K562 (cell line): Measurements from ENCODE around the gene TDG. TPM values are rescaled to one million over a fixed set of nuclear protein-coding genes. Genes with fewer than 3 reads are reported as not detected.
A peak's percentile ranks its signal among the peaks of the same experiment; 100 is the strongest.

Experiments used
- ATAC-seq: fragments of 200-7000 bp; cut with Tn5 transposase; 3 replicates; pipeline ENCODE4 v1.9.1; 2020; ENCODE audit warnings: moderate library complexity
- BruUV-seq: library from RNA; stranded (reverse); fragments of 400-500 nt; replicated peaks from 2 replicates; lab custom pipeline; 2021; lab: Mats Ljungman, UMichigan
- CTCF ChIA-PET: fragments of 300-600 bp; formaldehyde crosslinking; extraction: SDS; loops from one replicate; lab custom pipeline; 2021; ENCODE audit warnings: low intra/inter-chr PET ratio; lab: Yijun Ruan, JAX
- POLR2A ChIA-PET: fragments of 300-600, 350-650 bp; sonication (Branson Sonifier 250); formaldehyde crosslinking; extraction: SDS; loops from one replicate; lab custom pipeline; 2021; ENCODE audit warnings: antibody characterized with exemption, inconsistent platforms; lab: Yijun Ruan, JAX
- DNase-seq, 4 experiments: peaks; one replicate each; pipeline versions ENCODE4 v3.0.0 to v3.0.0-alpha.2; 2011 to 2018; ENCODE audit warnings: low spot score in 3 of 4, mixed read lengths in 3 of 4; ENCODE audit errors: extremely low read depth in 1 of 4
- FAIRE-seq: peaks from 2 replicates; lab custom pipeline; 2011; peaks lifted over from hg19 to GRCh38; lab: Jason Lieb, UNC
- H2AFZ ChIP-seq: 2 replicates; pipeline ENCODE4 v1.6.0; 2011; ENCODE audit warnings: low read depth, low read length, control low read depth, inconsistent platforms
- H3K27ac ChIP-seq: fragments of 200-600 bp; 3 replicates; pipeline ENCODE4 v1.8.0; 2011; ENCODE audit warnings: low read depth, mild to moderate bottlenecking, control low read depth, inconsistent platforms, low read length, moderate library complexity, mixed read lengths; ENCODE audit errors: extremely low read depth
- H3K27me3 ChIP-seq, 2 experiments: fragments of 300-600 bp in 1 of 2; 2 replicates in 1 of 2; 3 replicates in 1 of 2; pipeline versions ENCODE4 v1.6.0 to v1.8.0; 2011; ENCODE audit warnings: inconsistent platforms in 2 of 2, low read length in 2 of 2, mild to moderate bottlenecking in 1 of 2, mixed read lengths in 1 of 2, moderate library complexity in 1 of 2; ENCODE audit not compliant: control insufficient read depth in 2 of 2, insufficient read depth in 2 of 2
- H3K36me3 ChIP-seq: fragments of 300-600 bp; 3 replicates; pipeline ENCODE4 v1.8.0; 2011; ENCODE audit warnings: mild to moderate bottlenecking, low read length, inconsistent platforms; ENCODE audit not compliant: control insufficient read depth, insufficient read depth
- H3K4me1 ChIP-seq, 2 experiments: fragments of 200-600 bp in 1 of 2; replicated peaks in 1 of 2; 2 replicates in 1 of 2; 3 replicates in 1 of 2; pipeline versions ENCODE4 v1.5.1 to v1.8.0; 2011; ENCODE audit warnings: inconsistent platforms in 2 of 2, low read length in 2 of 2, mild to moderate bottlenecking in 1 of 2, mixed read lengths in 1 of 2, moderate library complexity in 1 of 2; ENCODE audit not compliant: control insufficient read depth in 2 of 2, insufficient read depth in 2 of 2
- H3K4me2 ChIP-seq: 2 replicates; pipeline ENCODE4 v1.6.1; 2011; ENCODE audit warnings: low read length, control low read depth, inconsistent platforms, mixed read lengths; ENCODE audit not compliant: insufficient read depth
- H3K4me3 ChIP-seq: fragments of 200-600 bp; sonication (generic), shearing (Covaris generic); 2 replicates; pipeline ENCODE4 v1.5.1; 2016; ENCODE audit warnings: control low read depth, inconsistent platforms
- H3K79me2 ChIP-seq: fragments of 200-600 bp; 3 replicates; pipeline ENCODE4 v1.8.0; 2011; ENCODE audit warnings: low read length, inconsistent platforms; ENCODE audit not compliant: control insufficient read depth, insufficient read depth
- H3K9ac ChIP-seq, 2 experiments: 2 replicates each; pipeline versions ENCODE4 v1.6.0 to v1.6.1; 2011; ENCODE audit warnings: low read depth in 2 of 2, low read length in 2 of 2, control low read depth in 1 of 2, inconsistent platforms in 1 of 2, mild to moderate bottlenecking in 1 of 2, mixed read lengths in 1 of 2; ENCODE audit not compliant: insufficient read depth in 1 of 2
- H3K9me1 ChIP-seq: one replicate; pipeline ENCODE4 v1.6.0; 2011; ENCODE audit warnings: inconsistent platforms, mild to moderate bottlenecking, low read length, moderate library complexity; ENCODE audit not compliant: control insufficient read depth, insufficient read depth
- H3K9me3 ChIP-seq: replicated peaks from 2 replicates; pipeline ENCODE4 v1.5.1; 2011; ENCODE audit warnings: low read depth, low read length, inconsistent platforms; ENCODE audit not compliant: control insufficient read depth, insufficient read depth
- H4K20me1 ChIP-seq: replicated peaks from 2 replicates; pipeline ENCODE4 v1.6.1; 2011; ENCODE audit warnings: low read length, inconsistent platforms, mixed read lengths; ENCODE audit not compliant: control insufficient read depth, insufficient read depth
- ATF1 ChIP-seq, 2 experiments: fragments of 450-650 bp in 1 of 2; IDR thresholded peaks; 2 replicates each; pipeline ENCODE4 v1.6.1; 2016; ENCODE audit warnings: missing compliant biosample characterization in 1 of 2, missing genetic modification characterization in 1 of 2
- GABPB1 ChIP-seq: sonication (generic); formaldehyde crosslinking; IDR thresholded peaks from 2 replicates; pipeline ENCODE4 v1.8.0; 2022; ENCODE audit warnings: mild to moderate bottlenecking, missing genetic modification reagents
- GATAD2A ChIP-seq: fragments of 450-650 bp; IDR thresholded peaks from 2 replicates; pipeline ENCODE4 v1.6.1; 2017
- MXI1 ChIP-seq: IDR thresholded peaks from 2 replicates; pipeline ENCODE4 v1.6.1; 2011; ENCODE audit warnings: low read depth, mild to moderate bottlenecking, improper control_type of control experiment, low read length
- NCOA4 ChIP-seq: fragments of 450-650 bp; IDR thresholded peaks from 2 replicates; pipeline ENCODE4 v1.6.1; 2018; ENCODE audit warnings: mild to moderate bottlenecking; ENCODE audit not compliant: partially characterized antibody
- PCBP2 ChIP-seq: fragments of 200-400 bp; formaldehyde crosslinking; IDR thresholded peaks from 2 replicates; pipeline ENCODE4 v1.6.1; 2018; ENCODE audit warnings: low read length, low read depth, mild to moderate bottlenecking, moderate library complexity; ENCODE audit not compliant: poor library complexity, severe bottlenecking
- SIN3A ChIP-seq, 2 experiments: fragments of 150-350 bp in 1 of 2; IDR thresholded peaks; 2 replicates each; pipeline ENCODE4 v1.6.1; 2011 to 2016; ENCODE audit warnings: borderline replicate concordance in 2 of 2, low read depth in 2 of 2, low read length in 2 of 2, mild to moderate bottlenecking in 2 of 2, moderate library complexity in 2 of 2; ENCODE audit not compliant: control insufficient read depth in 1 of 2
- SOX6 ChIP-seq: fragments of 450-650 bp; IDR thresholded peaks from 2 replicates; pipeline ENCODE4 v1.6.1; 2014; ENCODE audit warnings: mild to moderate bottlenecking
- WGBS: fragments of 100-300 bp; shearing (Covaris generic); methylation state at CpG from one replicate; pipeline ENCODE4 v1.1.6; 2016; ENCODE audit warnings: low coverage, mixed read lengths; ENCODE audit not compliant: insufficient coverage; ENCODE audit errors: missing lambda C conversion rate; 5-methylcytosine and 5-hydroxymethylcytosine counted together
- in situ Hi-C: fragments of 300-500 bp; cut with MboI; formaldehyde crosslinking; loops from 4 replicates; pipeline ENCODE4 v1.15.0; 2018; ENCODE audit warnings: inconsistent platforms, mixed read lengths
- intact Hi-C: fragments of 100-400 bp; cut with micrococcal nuclease; formaldehyde crosslinking; loops from 2 replicates; pipeline ENCODE4 v1.14.2; 2022
- polyA plus RNA-seq, 8 experiments: library from polyadenylated mRNA; depleted of rRNA in 4 of 8; stranded (reverse) in 5 of 8; unstranded in 3 of 8; fragments of >200 nt; fragmentation: Nextera tagmentation in 2 of 8; fragmentation: Illumina TruSeq in 1 of 8; extraction: Ambion mirVana in 2 of 8; extraction: Trizol in 1 of 8; gene quantifications; 2 replicates each; pipeline versions ENCODE4 v1.2.1 to v1.2.3, GENCODE V29; 2011 to 2014; ENCODE audit warnings: inconsistent platforms in 1 of 8, missing spikeins in 1 of 8
- total RNA-seq, 7 experiments: library from RNA; depleted of rRNA in 6 of 7; stranded (reverse); fragments of >200 nt in 6 of 7; fragmentation: Illumina TruSeq in 2 of 7; extraction: Trizol in 2 of 7; gene quantifications; 2 replicates each; pipeline versions ENCODE4 v1.2.1 to v1.2.3, GENCODE V29; 2011 to 2021; ENCODE audit warnings: low replicate concordance in 1 of 7
- TF ChIP-seq, protein P1 (sequence below): sonication (generic); formaldehyde crosslinking; IDR thresholded peaks from 2 replicates; pipeline ENCODE4 v1.8.0; 2022; ENCODE audit warnings: mild to moderate bottlenecking, missing genetic modification reagents, borderline replicate concordance
- TF ChIP-seq, protein P2 (sequence below): fragments of 450-650 bp; IDR thresholded peaks from 2 replicates; pipeline ENCODE4 v1.6.1; 2016

Gene TDG
- total and polyA plus RNA-seq, 9 of the 15 experiments (the other 6 are each of a cell fraction or from before 2014, with no cell fraction given): 37.6 to 77.2 (median 64.0) TPM

DNA sequence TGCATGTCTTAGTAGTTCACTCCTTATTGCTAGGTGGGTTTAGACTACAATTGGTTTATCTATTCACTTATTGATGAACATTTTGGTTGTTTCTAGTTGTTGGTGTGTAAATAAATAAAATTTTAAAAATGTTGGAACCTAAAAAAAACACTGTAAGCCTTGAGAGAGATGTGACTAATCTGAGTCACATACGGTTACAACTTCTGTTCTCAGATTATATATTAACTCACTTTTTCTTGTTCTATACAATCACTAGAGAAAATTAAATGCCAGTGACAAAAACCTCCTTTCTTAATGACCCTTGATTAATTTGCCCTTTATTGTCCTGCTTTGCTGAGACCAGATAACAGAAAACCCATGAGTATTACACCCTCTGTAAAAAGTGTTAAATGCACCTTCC is 7.1 kb upstream of the TDG start:
- H3K79me2 ChIP-seq: peaks cover 43% of the 10 kb centered on the region
- H3K9ac ChIP-seq: peak overlapping the region in 1 of 2 experiments; percentile 26; a peak in 1 of 4 replicates
- no peak for DNase-seq
- H3K27ac ChIP-seq: peak overlapping the region; percentile 54; the same call in 2 of the 3 replicates
- no peak for FAIRE-seq
- no peaks in the 10 kb centered on the region for H4K20me1 ChIP-seq
- in situ Hi-C loops (no loop called here), intact Hi-C loops (no loop called here)
- POLR2A ChIA-PET: interaction anchor here (0.5 to 0.8 kb wide), 2 partner anchors 9 to 90 kb away, joined by 3 read pairs; no protein-coding TSS in a partner anchor
- H3K4me1 ChIP-seq: peaks cover 6 to 15% of the 10 kb centered on the region in 2 experiments; a peak in 4 of 5 replicates
- 91% methylated on average over 1 of the region's 1 CpG for WGBS
- H3K36me3 ChIP-seq: peaks cover 15% of the 10 kb centered on the region; the same call in 2 of the 3 replicates
- no peak for ATAC-seq
- no peak for TF ChIP-seq GATAD2A
- TF ChIP-seq, all 486 proteins: peak for 0
- Histone ChIP-seq H3K9me3 (no peaks in the 10 kb centered on the region), H3K4me3 (no peak overlapping the region), H2AFZ (no peak overlapping the region), H3K4me2 (no peak overlapping the region; the same call in 1 of the 2 replicates), H3K9me1 (no peaks in the 10 kb centered on the region), H3K27me3 (no peaks in the 10 kb centered on the region)
- no TSS peak for BruUV-seq
- CTCF ChIA-PET: no interaction called here

DNA sequence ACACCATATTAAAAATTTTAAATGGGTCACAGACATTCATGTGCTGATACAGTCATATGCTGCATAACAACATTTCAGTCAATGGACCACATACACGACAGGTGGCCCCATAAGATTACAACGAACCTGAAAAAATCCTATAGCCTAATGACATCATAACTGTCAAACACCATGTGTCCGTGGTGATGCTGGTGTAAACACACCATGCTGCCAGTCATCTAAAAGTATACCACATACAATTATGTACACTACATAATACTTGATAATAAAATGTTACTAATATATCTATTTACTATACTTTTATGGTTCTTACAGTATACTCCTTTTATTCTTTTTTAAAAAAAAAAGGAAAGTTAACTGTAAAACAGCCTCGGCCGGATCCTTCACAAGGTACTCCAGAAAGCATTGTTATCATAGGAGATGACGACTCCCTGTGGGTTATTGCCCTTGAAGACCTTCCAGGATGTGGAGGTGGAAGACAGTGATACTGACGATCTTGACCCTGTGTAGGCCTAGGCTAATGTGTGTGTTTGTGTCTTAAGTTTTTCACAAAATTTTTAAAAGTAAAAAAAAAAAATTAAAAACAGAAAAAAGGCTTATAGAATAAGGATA is 5.0 kb upstream of the TDG start:
- peaks cover 10 to 19% of the 10 kb centered on the region in 2 experiments; a peak in 4 of 5 replicates for H3K4me1 ChIP-seq
- FAIRE-seq (no peak), ATAC-seq (peak; percentile 16), DNase-seq (peak in 2 of 4 experiments; percentile 53 to 76)
- H3K27ac ChIP-seq: peak overlapping the region; percentile 60; the same call in 2 of the 3 replicates
- no peaks in the 10 kb centered on the region for H3K27me3 ChIP-seq
- H3K36me3 ChIP-seq: peaks cover 7% of the 10 kb centered on the region; the same call in 1 of the 3 replicates
- H3K79me2 ChIP-seq: peaks cover 44% of the 10 kb centered on the region
- H3K4me2 ChIP-seq: no peak overlapping the region; the same call in 1 of the 2 replicates
- no peaks in the 10 kb centered on the region for H3K9me3 ChIP-seq
- POLR2A ChIA-PET: interaction anchor here (1.1 to 2.3 kb wide), 3 partner anchors 10 to 326 kb away, joined by 3 to 5 read pairs (median 3); no protein-coding TSS in a partner anchor
- no peak overlapping the region for H3K4me3 ChIP-seq
- H4K20me1 ChIP-seq: no peaks in the 10 kb centered on the region
- H3K9ac ChIP-seq: peak overlapping the region in 1 of 2 experiments; percentile 6; a peak in 1 of 4 replicates
- CTCF ChIA-PET: no interaction called here
- no TSS peak for BruUV-seq
- in situ Hi-C loops: no loop called here
- H3K9me1 ChIP-seq: no peaks in the 10 kb centered on the region
- intact Hi-C loops: loop anchor here (5.0 kb wide), 1 partner anchor 147 kb away; no protein-coding TSS in a partner anchor
- WGBS: 6% methylated on average over 7 of the region's 7 CpGs
- no peak overlapping the region for H2AFZ ChIP-seq
- TF ChIP-seq SOX6 (0 out of 2 replicates have a peak, but pooled peaks have one; percentile 34), SIN3A (IDR thresholded peaks at IDR 0.05; ENCODE audit: borderline replicate concordance in 2 of 2, control insufficient read depth in 1 of 2, low read depth in 2 of 2, low read length in 2 of 2) (peak; percentile 63 to 70; a peak in 2 of 4 replicates), MXI1 (peak; percentile 83; the same call in 1 of the 2 replicates), GABPB1 (CRISPR knock-in tag) (no peak), PCBP2 (no peak), ATF1 (CRISPR knock-in tag; IDR thresholded peaks at IDR 0.05) (no peak), ATF1 (tag; IDR thresholded peaks at IDR 0.05) (peak; percentile 69), NCOA4 (no peak)
- TF ChIP-seq, protein P1, sequence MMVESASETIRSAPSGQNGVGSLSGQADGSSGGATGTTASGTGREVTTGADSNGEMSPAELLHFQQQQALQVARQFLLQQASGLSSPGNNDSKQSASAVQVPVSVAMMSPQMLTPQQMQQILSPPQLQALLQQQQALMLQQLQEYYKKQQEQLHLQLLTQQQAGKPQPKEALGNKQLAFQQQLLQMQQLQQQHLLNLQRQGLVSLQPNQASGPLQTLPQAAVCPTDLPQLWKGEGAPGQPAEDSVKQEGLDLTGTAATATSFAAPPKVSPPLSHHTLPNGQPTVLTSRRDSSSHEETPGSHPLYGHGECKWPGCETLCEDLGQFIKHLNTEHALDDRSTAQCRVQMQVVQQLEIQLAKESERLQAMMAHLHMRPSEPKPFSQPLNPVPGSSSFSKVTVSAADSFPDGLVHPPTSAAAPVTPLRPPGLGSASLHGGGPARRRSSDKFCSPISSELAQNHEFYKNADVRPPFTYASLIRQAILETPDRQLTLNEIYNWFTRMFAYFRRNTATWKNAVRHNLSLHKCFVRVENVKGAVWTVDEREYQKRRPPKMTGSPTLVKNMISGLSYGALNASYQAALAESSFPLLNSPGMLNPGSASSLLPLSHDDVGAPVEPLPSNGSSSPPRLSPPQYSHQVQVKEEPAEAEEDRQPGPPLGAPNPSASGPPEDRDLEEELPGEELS (CRISPR knock-in tag): no peak
- TF ChIP-seq, protein P2, sequence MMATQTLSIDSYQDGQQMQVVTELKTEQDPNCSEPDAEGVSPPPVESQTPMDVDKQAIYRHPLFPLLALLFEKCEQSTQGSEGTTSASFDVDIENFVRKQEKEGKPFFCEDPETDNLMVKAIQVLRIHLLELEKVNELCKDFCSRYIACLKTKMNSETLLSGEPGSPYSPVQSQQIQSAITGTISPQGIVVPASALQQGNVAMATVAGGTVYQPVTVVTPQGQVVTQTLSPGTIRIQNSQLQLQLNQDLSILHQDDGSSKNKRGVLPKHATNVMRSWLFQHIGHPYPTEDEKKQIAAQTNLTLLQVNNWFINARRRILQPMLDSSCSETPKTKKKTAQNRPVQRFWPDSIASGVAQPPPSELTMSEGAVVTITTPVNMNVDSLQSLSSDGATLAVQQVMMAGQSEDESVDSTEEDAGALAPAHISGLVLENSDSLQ: peak; percentile 83
